WTC11 (cell line): ENCODE results near the gene RABL6. TPM values are rescaled to one million over a fixed set of nuclear protein-coding genes. Genes with fewer than 3 reads are reported as not detected.

ENCODE experiments used
- ATAC-seq: fragments of 200-7000 bp; cut with Tn5 transposase; 2 replicates; pipeline ENCODE4 v1.10.0; 2021; ENCODE audit warnings: mild to moderate bottlenecking, moderate library complexity
- CTCF ChIA-PET: fragments of 300-600 bp; sonication (Branson Sonifier 250); formaldehyde crosslinking; loops from one replicate; lab custom pipeline; 2021; ENCODE audit warnings: antibody characterized with exemption; lab: Charles Lee
- POLR2A ChIA-PET: fragments of 350-600 bp; sonication (Branson Sonifier 250); formaldehyde crosslinking; loops from one replicate; lab custom pipeline; 2021; ENCODE audit warnings: antibody characterized with exemption; lab: Charles Lee
- DNase-seq: peaks from one replicate; pipeline ENCODE4 v3.0.0; 2021; ENCODE audit warnings: low spot score
- H3K27ac Mint-ChIP-seq: 2 replicates; pipeline ENCODE4 v1.8.0; 2021; ENCODE audit warnings: mixed read lengths
- H3K27me3 Mint-ChIP-seq: 2 replicates; pipeline ENCODE4 v1.8.0; 2021; ENCODE audit warnings: low read depth, mild to moderate bottlenecking, moderate library complexity, mixed read lengths
- H3K36me3 Mint-ChIP-seq: 2 replicates; pipeline ENCODE4 v1.8.0; 2021; ENCODE audit warnings: mixed read lengths
- H3K4me1 Mint-ChIP-seq: 2 replicates; pipeline ENCODE4 v1.8.0; 2022; ENCODE audit warnings: mixed read lengths
- H3K4me3 Mint-ChIP-seq: 2 replicates; pipeline ENCODE4 v1.8.0; 2021; ENCODE audit warnings: mild to moderate bottlenecking, moderate library complexity, mixed read lengths
- H3K9me3 Mint-ChIP-seq: 2 replicates; pipeline ENCODE4 v1.8.0; 2021; ENCODE audit warnings: mixed read lengths
- AFF4 ChIP-seq: sonication (generic); formaldehyde crosslinking; IDR thresholded peaks from 2 replicates; pipeline ENCODE4 v1.8.1; 2023; ENCODE audit warnings: mild to moderate bottlenecking, missing genetic modification reagents, borderline replicate concordance
- AR ChIP-seq: fragments of 250-450 bp; sonication (Bioruptor Pico); IDR thresholded peaks from 2 replicates; pipeline ENCODE4 v1.9.0; 2021; ENCODE audit warnings: mild to moderate bottlenecking
- CDX4 ChIP-seq: fragments of 250-450 bp; sonication (Bioruptor Pico); IDR thresholded peaks from 2 replicates; pipeline ENCODE4 v1.9.0; 2021; ENCODE audit warnings: moderate library complexity, mild to moderate bottlenecking, inconsistent platforms, borderline replicate concordance
- E2F1 ChIP-seq: sonication (generic); formaldehyde crosslinking; IDR thresholded peaks from 2 replicates; pipeline ENCODE4 v1.8.0; 2022; ENCODE audit warnings: mild to moderate bottlenecking, missing genetic modification reagents
- ELF4 ChIP-seq: sonication (generic); formaldehyde crosslinking; IDR thresholded peaks from 2 replicates; pipeline ENCODE4 v1.8.1; 2022; ENCODE audit warnings: low read depth, mild to moderate bottlenecking, moderate library complexity, missing genetic modification reagents
- ESRRA ChIP-seq: sonication (generic); formaldehyde crosslinking; IDR thresholded peaks from 2 replicates; pipeline ENCODE4 v1.8.1; 2022; ENCODE audit warnings: mild to moderate bottlenecking, missing genetic modification reagents, borderline replicate concordance
- ETV6 ChIP-seq: sonication (generic); formaldehyde crosslinking; IDR thresholded peaks from 2 replicates; pipeline ENCODE4 v1.8.1; 2022; ENCODE audit warnings: mild to moderate bottlenecking, missing genetic modification reagents
- HMGXB4 ChIP-seq: sonication (generic); formaldehyde crosslinking; IDR thresholded peaks from 2 replicates; pipeline ENCODE4 v1.8.1; 2023; ENCODE audit warnings: mild to moderate bottlenecking, moderate library complexity, missing genetic modification reagents
- IRF2 ChIP-seq: sonication (generic); formaldehyde crosslinking; IDR thresholded peaks from 2 replicates; pipeline ENCODE4 v1.8.0; 2022; ENCODE audit warnings: low read depth, missing genetic modification reagents, borderline replicate concordance
- MYBL2 ChIP-seq: sonication (generic); formaldehyde crosslinking; IDR thresholded peaks from 2 replicates; pipeline ENCODE4 v1.8.1; 2023; ENCODE audit warnings: mild to moderate bottlenecking, moderate library complexity, missing genetic modification reagents
- RELA ChIP-seq: sonication (generic); formaldehyde crosslinking; IDR thresholded peaks from 2 replicates; pipeline ENCODE4 v1.8.1; 2022; ENCODE audit warnings: missing genetic modification reagents, mild to moderate bottlenecking, borderline replicate concordance
- SMAD3 ChIP-seq: sonication (generic); formaldehyde crosslinking; IDR thresholded peaks from 2 replicates; pipeline ENCODE4 v1.8.0; 2022; ENCODE audit warnings: missing genetic modification reagents, mild to moderate bottlenecking, borderline replicate concordance
- USF2 ChIP-seq: sonication (generic); formaldehyde crosslinking; IDR thresholded peaks from 2 replicates; pipeline ENCODE4 v1.8.1; 2023; ENCODE audit warnings: mild to moderate bottlenecking, missing genetic modification reagents, moderate library complexity
- ZMAT4 ChIP-seq: fragments of 250-450 bp; sonication (Bioruptor Pico); IDR thresholded peaks from 2 replicates; pipeline ENCODE4 v1.9.0; 2021; ENCODE audit warnings: mild to moderate bottlenecking
- ZNF263 ChIP-seq: sonication (generic); formaldehyde crosslinking; IDR thresholded peaks from 2 replicates; pipeline ENCODE4 v1.8.1; 2022; ENCODE audit warnings: low read depth, mild to moderate bottlenecking, moderate library complexity, missing genetic modification reagents
- total RNA-seq: library from RNA; stranded (reverse); gene quantifications from 3 replicates; pipeline ENCODE4 v1.2.3, GENCODE V29; 2021

The RABL6 gene
- total RNA-seq, 1 experiment from 2014 or later = 171 TPM

- Mint-ChIP-seq H3K4me3 (peak overlapping the region; percentile 58), H3K36me3 (peaks cover 49% of the 10 kb centered on the region), H3K27me3 (peaks cover 25% of the 10 kb centered on the region), H3K9me3 (peaks cover 35% of the 10 kb centered on the region), H3K27ac (no peak overlapping the region; the same call in 1 of the 2 replicates), H3K4me1 (peaks cover 4% of the 10 kb centered on the region)
- TF ChIP-seq USF2 = no peak
- TF ChIP-seq AR (CRISPR knock-in tag) = no peak
- no peak for TF ChIP-seq ZMAT4 (CRISPR knock-in tag)
- TF ChIP-seq ZNF263 = no peak
- no peak for TF ChIP-seq RELA (CRISPR knock-in tag)
- TF ChIP-seq SMAD3 = no peak
- no peak for TF ChIP-seq MYBL2 (CRISPR knock-in tag)
- TF ChIP-seq IRF2 (CRISPR knock-in tag) = no peak
- TF ChIP-seq HMGXB4 (CRISPR knock-in tag) = no peak
- TF ChIP-seq ESRRA = no peak
- no peak for TF ChIP-seq AFF4 (CRISPR knock-in tag)
- TF ChIP-seq CDX4 = no peak
- TF ChIP-seq ETV6 (CRISPR knock-in tag) = no peak
- no peak for TF ChIP-seq ELF4 (CRISPR knock-in tag)
- no peak for TF ChIP-seq E2F1
- CTCF ChIA-PET = no interaction called here
- POLR2A ChIA-PET = no interaction called here
- no peak for DNase-seq
- ATAC-seq = no peak
Observed at GRCh38 chr9:136867917-136868316, 60.2 kb downstream of the RABL6 start.
